Type B pancreatic cell (in vitro differentiated cells): ENCODE results near the gene C17orf113. TPM values are rescaled to one million over a fixed set of nuclear protein-coding genes. Genes with fewer than 3 reads are reported as not detected.

Experiments
- DNase-seq: peaks from one replicate; pipeline ENCODE4 v3.0.0; 2021; ENCODE audit warnings: mixed read lengths; ENCODE audit not compliant: unreplicated experiment; ENCODE audit errors: extremely low spot score
- H3K27ac Mint-ChIP-seq: 2 replicates; pipeline ENCODE4 v1.8.0; 2021; ENCODE audit warnings: mild to moderate bottlenecking, mixed read lengths
- H3K27me3 Mint-ChIP-seq: 2 replicates; pipeline ENCODE4 v1.8.0; 2021; ENCODE audit warnings: mixed read lengths
- H3K36me3 Mint-ChIP-seq: 2 replicates; pipeline ENCODE4 v1.8.0; 2021; ENCODE audit warnings: mixed read lengths
- H3K4me1 Mint-ChIP-seq: one replicate; pipeline ENCODE4 v1.8.0; 2021; ENCODE audit warnings: mixed read lengths; ENCODE audit not compliant: unreplicated experiment
- H3K4me3 Mint-ChIP-seq: 2 replicates; pipeline ENCODE4 v1.8.0; 2021; ENCODE audit warnings: mild to moderate bottlenecking, mixed read lengths
- H3K9me3 Mint-ChIP-seq: 2 replicates; pipeline ENCODE4 v1.8.0; 2021; ENCODE audit warnings: mixed read lengths
- total RNA-seq: library from RNA; stranded (reverse); gene quantifications from 2 replicates; pipeline ENCODE4 v1.2.1, GENCODE V29; 2021; ENCODE audit warnings: low replicate concordance
- TF ChIP-seq, protein P1 (sequence below): fragments of 200-600 bp; sonication (generic); conservative IDR thresholded peaks from 2 replicates; pipeline ENCODE4 v1.5.0; 2021; ENCODE audit warnings: antibody characterized with exemption, mild to moderate bottlenecking

C17orf113 gene
- total RNA-seq, 1 donor from 2014 or later = 3.0 TPM

DNA sequence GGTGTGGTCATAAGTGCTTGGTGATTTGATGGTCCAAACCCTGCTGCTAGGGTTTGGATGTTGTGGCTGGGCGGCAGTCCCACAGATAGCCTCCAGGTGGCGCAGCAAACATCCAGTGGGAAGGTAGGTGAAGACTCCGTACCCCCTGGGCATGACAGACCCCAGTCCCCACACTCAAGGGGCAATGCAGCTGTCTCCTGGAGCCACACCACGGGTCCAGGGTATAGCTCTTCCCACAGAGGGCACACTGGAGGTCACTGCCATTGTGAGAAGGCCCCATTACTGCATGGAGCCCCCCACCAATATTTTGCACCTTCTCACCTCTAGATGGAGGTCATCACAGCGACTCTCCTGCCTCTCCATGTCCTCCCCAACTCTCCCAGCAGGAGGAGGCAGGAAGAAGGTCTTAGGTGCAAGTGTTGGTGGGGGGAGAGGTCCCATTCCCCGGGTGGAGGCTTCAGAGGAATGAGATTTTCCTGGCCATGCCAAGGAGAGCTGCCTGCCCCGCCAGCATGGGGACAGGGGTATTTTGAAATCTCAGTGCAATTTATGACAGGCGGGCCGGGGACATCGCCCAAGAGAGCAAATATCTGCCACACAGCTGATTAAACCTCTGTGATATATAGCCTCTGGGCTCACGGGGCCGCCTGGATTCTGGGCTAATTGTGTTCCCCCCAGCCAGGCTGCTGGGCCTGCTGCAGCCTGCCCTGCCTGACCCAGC, 17.1 kb upstream of the C17orf113 start:
- Mint-ChIP-seq H3K27ac (no peak overlapping the region), H3K36me3 (no peaks in the 10 kb centered on the region), H3K4me3 (no peak overlapping the region), H3K27me3 (peaks cover 22% of the 10 kb centered on the region), H3K9me3 (no peaks in the 10 kb centered on the region), H3K4me1 (peaks cover 6% of the 10 kb centered on the region)
- TF ChIP-seq, protein P1, sequence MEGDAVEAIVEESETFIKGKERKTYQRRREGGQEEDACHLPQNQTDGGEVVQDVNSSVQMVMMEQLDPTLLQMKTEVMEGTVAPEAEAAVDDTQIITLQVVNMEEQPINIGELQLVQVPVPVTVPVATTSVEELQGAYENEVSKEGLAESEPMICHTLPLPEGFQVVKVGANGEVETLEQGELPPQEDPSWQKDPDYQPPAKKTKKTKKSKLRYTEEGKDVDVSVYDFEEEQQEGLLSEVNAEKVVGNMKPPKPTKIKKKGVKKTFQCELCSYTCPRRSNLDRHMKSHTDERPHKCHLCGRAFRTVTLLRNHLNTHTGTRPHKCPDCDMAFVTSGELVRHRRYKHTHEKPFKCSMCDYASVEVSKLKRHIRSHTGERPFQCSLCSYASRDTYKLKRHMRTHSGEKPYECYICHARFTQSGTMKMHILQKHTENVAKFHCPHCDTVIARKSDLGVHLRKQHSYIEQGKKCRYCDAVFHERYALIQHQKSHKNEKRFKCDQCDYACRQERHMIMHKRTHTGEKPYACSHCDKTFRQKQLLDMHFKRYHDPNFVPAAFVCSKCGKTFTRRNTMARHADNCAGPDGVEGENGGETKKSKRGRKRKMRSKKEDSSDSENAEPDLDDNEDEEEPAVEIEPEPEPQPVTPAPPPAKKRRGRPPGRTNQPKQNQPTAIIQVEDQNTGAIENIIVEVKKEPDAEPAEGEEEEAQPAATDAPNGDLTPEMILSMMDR = peak; percentile 89
- no peak for DNase-seq

DNA sequence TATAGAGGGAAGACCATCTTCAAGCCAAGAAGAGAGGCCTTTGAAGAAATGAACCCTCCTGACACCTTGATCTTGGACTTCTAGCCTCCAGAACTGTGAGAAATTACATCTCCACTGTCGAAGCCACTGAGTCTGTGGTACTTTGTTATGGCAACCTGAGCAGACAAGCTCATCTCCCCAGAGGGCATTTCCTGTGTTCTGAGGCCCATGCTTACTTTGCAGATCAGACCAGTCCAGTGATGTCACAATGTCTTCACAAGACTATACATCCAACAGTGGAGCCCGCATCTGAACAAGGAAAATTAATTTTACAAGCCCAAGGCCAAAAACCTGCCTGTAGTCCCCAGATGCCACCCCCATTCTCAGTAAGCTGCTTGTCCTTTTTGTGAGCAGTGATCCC, 14.8 kb upstream of the C17orf113 start:
- H3K4me3 Mint-ChIP-seq = no peak overlapping the region
- peaks cover 6% of the 10 kb centered on the region for H3K4me1 Mint-ChIP-seq
- H3K9me3 Mint-ChIP-seq = no peaks in the 10 kb centered on the region
- TF ChIP-seq, protein P1 = no peak
- DNase-seq = no peak
- H3K36me3 Mint-ChIP-seq = no peaks in the 10 kb centered on the region
- peaks cover 4% of the 10 kb centered on the region for H3K27me3 Mint-ChIP-seq
- H3K27ac Mint-ChIP-seq = no peak overlapping the region

DNA sequence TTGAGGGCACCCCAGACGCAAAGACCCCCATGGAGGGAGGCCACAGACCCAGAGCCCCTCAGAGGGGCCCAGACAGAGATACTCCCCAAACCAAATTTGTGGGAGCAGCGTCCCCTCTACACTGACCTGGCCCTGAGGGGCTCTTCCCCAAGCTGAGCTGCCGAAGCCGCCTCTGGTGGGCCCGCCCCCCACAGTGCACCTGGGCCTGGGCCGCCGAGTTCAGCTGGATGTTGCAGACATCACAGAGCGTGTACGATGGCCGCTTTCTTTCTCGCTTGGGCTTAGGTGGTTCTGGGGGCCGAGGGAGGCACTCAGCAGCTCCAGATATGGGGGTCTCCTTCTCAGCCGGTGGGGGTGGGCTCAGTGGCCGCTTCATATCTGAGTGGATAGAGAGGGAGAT, 12.3 kb upstream of the C17orf113 start:
- H3K27me3 Mint-ChIP-seq = peaks cover 5% of the 10 kb centered on the region
- TF ChIP-seq, protein P1 = no peak
- no peaks in the 10 kb centered on the region for H3K9me3 Mint-ChIP-seq
- no peaks in the 10 kb centered on the region for H3K36me3 Mint-ChIP-seq
- peaks cover 2% of the 10 kb centered on the region for H3K4me1 Mint-ChIP-seq
- H3K4me3 Mint-ChIP-seq = no peak overlapping the region
- H3K27ac Mint-ChIP-seq = no peak overlapping the region
- DNase-seq = no peak

DNA sequence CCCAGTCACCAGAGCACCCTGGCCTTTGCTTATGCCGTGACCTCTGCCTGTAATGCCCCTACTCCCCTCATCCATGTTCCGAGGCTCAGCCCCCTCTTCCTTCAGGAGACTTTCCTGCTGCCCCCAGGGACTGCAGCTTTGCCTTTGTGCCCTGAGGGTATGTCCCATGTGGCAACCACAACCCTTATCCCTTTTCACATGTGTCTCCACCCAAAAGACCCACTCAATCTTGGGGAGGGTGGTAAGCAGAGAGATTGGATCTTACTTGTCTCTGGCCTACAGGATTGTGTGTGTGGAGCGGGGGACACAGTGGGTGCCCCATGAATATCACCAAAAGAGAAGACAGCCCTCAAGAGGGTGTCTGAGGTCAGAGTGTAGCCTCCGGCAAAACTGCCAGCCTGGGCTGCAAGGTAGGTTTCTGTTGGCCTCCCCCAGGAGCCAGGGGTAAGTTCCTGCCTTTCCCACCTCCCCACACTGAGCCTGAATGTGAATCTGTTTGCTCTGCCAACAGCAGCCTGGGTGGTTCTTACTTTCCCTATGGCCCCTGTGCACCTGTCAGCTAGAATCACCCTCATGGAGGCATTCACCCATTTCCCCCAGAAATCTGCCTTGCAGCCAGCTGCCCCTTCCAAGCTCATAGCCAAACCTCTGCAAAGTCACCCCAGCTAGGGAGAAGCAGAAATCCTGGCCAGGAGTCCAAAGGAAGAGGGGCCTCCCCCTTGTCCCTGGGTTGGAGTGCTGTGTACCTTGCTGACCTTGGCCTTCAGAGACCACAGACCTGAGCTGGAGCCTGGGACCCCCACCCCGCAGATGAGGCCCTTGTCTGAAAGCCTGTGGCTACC, 11.5 kb upstream of the C17orf113 start:
- Mint-ChIP-seq H3K36me3 (no peaks in the 10 kb centered on the region), H3K4me3 (no peak overlapping the region), H3K4me1 (peaks cover 4% of the 10 kb centered on the region), H3K27ac (no peak overlapping the region), H3K27me3 (peaks cover 5% of the 10 kb centered on the region), H3K9me3 (no peaks in the 10 kb centered on the region)
- DNase-seq = no peak
- TF ChIP-seq, protein P1 = no peak

DNA sequence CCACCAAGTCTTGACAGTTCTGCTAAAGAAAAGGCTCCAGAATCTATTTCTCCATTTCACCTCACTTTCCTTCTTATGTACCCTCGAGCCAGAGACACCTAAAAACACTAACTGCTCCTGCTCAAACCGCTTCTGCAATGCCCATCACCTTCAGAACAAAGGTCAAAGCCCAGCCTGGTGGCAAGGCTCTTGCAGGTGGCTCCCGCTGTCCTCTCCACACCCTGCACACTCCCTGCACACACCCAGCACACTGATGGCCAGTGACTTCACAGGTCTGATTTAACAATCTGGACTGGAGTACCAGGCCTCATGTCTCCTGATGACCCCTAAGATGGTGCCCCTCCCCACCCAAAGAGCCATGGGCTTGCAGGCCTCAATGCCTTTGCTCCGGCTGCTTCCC, 9.8 kb upstream of the C17orf113 start:
- Mint-ChIP-seq H3K4me3 (no peak overlapping the region), H3K27ac (no peak overlapping the region), H3K9me3 (no peaks in the 10 kb centered on the region), H3K4me1 (peaks cover 9% of the 10 kb centered on the region), H3K27me3 (peaks cover 10% of the 10 kb centered on the region), H3K36me3 (no peaks in the 10 kb centered on the region)
- TF ChIP-seq, protein P1 = no peak
- no peak for DNase-seq
